Calu3 (cell line): Measurements from ENCODE around the gene ATP6V0E1. TPM values are rescaled to one million over a fixed set of nuclear protein-coding genes. Genes with fewer than 3 reads are reported as not detected.

ENCODE experiments used
- BruUV-seq: library from RNA; stranded (reverse); fragments of 400-500 nt; replicated peaks from 2 replicates; lab custom pipeline; 2021; lab: Mats Ljungman, UMichigan
- CTCF ChIA-PET: fragments of 300-600 bp; sonication (Branson Sonifier 250); formaldehyde crosslinking; loops from one replicate; lab custom pipeline; 2022; ENCODE audit warnings: antibody characterized with exemption; lab: Charles Lee
- DNase-seq: peaks from one replicate; pipeline ENCODE4 v3.0.0; 2022
- H3K27ac Mint-ChIP-seq: one replicate; pipeline ENCODE4 v1.8.0; 2022; ENCODE audit warnings: mixed read lengths; ENCODE audit not compliant: unreplicated experiment
- H3K27me3 Mint-ChIP-seq: one replicate; pipeline ENCODE4 v1.8.0; 2022; ENCODE audit warnings: mixed read lengths; ENCODE audit not compliant: unreplicated experiment
- H3K36me3 Mint-ChIP-seq: one replicate; pipeline ENCODE4 v1.8.0; 2022; ENCODE audit warnings: mild to moderate bottlenecking, moderate library complexity, mixed read lengths; ENCODE audit not compliant: insufficient read depth, unreplicated experiment
- H3K4me1 Mint-ChIP-seq: one replicate; pipeline ENCODE4 v1.8.0; 2022; ENCODE audit warnings: mild to moderate bottlenecking, low read depth, mixed read lengths; ENCODE audit not compliant: unreplicated experiment
- H3K4me3 Mint-ChIP-seq: one replicate; pipeline ENCODE4 v1.8.0; 2022; ENCODE audit warnings: mild to moderate bottlenecking, low read depth, moderate library complexity, mixed read lengths; ENCODE audit not compliant: unreplicated experiment
- H3K9me3 Mint-ChIP-seq: one replicate; pipeline ENCODE4 v1.8.0; 2022; ENCODE audit warnings: low read depth, mixed read lengths; ENCODE audit not compliant: unreplicated experiment
- intact Hi-C: fragments of 100-400 bp; cut with micrococcal nuclease; formaldehyde crosslinking; loops from one replicate; pipeline ENCODE4 v1.10.0; 2022; ENCODE audit not compliant: unreplicated experiment
- total RNA-seq: library from RNA; stranded (reverse); gene quantifications from 2 replicates; pipeline ENCODE4 v1.2.3, GENCODE V29; 2022
- TF ChIP-seq, protein P1 (sequence below): fragments of 200-600 bp; IDR thresholded peaks from one replicate; pipeline ENCODE4 v1.8.0; 2022; ENCODE audit warnings: antibody characterized with exemption; ENCODE audit not compliant: unreplicated experiment

The ATP6V0E1 gene
- total RNA-seq, 1 experiment from 2014 or later = 261 TPM

- TF ChIP-seq, protein P1, sequence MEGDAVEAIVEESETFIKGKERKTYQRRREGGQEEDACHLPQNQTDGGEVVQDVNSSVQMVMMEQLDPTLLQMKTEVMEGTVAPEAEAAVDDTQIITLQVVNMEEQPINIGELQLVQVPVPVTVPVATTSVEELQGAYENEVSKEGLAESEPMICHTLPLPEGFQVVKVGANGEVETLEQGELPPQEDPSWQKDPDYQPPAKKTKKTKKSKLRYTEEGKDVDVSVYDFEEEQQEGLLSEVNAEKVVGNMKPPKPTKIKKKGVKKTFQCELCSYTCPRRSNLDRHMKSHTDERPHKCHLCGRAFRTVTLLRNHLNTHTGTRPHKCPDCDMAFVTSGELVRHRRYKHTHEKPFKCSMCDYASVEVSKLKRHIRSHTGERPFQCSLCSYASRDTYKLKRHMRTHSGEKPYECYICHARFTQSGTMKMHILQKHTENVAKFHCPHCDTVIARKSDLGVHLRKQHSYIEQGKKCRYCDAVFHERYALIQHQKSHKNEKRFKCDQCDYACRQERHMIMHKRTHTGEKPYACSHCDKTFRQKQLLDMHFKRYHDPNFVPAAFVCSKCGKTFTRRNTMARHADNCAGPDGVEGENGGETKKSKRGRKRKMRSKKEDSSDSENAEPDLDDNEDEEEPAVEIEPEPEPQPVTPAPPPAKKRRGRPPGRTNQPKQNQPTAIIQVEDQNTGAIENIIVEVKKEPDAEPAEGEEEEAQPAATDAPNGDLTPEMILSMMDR = no peak
- CTCF ChIA-PET = interaction anchor here (0.6 to 1.6 kb wide), 4 partner anchors 206 to 233 kb away, joined by 3 to 12 read pairs (median 6); no protein-coding TSS in a partner anchor
- Mint-ChIP-seq H3K27ac (no peak overlapping the region), H3K36me3 (peaks cover 36% of the 10 kb centered on the region), H3K4me3 (no peak overlapping the region), H3K4me1 (no peaks in the 10 kb centered on the region), H3K9me3 (no peaks in the 10 kb centered on the region), H3K27me3 (no peaks in the 10 kb centered on the region)
- intact Hi-C loops = loop anchor here (10.0 kb wide), 1 partner anchor 475 kb away; no protein-coding TSS in a partner anchor
- DNase-seq = no peak
- no TSS peak for BruUV-seq
Measured at GRCh38 chr5:172939611-172940267, 43.8 kb upstream of the ATP6V0E1 start.

DNA sequence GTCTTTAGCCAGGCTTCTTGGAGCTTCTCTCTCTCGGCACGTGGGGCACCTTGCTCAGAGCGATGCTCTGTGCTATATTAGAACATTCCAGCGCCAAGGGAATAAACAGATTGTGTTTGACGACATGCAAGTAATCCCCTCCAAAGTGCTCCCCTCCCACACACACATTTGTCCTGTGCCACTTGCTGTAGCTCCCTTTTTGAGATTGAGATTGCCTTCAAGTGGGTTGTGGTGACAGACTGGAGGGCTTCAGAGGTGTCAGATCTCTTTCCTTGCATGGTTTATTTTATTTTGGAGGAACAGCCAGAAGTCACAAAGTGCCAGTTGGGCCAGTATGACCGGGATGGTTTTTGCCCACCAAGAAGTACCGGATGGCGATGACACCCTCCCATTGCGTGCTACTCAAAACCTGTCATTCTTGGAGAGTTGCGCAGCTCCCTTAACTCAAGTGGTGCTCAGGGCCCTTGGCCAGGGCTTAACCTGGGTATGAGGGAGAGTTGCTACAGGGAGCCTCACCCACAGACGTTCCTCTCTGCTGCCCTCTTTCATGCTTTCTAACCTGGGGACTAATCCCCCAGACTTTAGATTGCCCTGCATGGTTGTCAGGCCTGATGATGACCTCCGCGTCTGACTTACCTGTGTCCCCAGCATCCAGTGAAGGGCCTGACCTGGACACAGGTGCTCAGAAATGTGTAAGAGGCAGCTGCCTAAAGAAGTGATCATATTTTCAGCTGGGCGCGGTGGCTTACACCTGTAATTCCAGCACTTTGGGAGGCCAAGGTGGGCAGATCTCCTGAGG is 43.1 kb upstream of the ATP6V0E1 start:
- no peak for DNase-seq
- Mint-ChIP-seq H3K9me3 (no peaks in the 10 kb centered on the region), H3K36me3 (peaks cover 38% of the 10 kb centered on the region), H3K4me1 (no peaks in the 10 kb centered on the region), H3K27ac (no peak overlapping the region), H3K4me3 (no peak overlapping the region), H3K27me3 (no peaks in the 10 kb centered on the region)
- intact Hi-C loops = no loop called here
- CTCF ChIA-PET = interaction anchor here (0.7 to 1.1 kb wide), 3 partner anchors 23 to 217 kb away, joined by 3 to 4 read pairs (median 3); no protein-coding TSS in a partner anchor
- BruUV-seq = no TSS peak
- TF ChIP-seq, protein P1 = no peak

- Mint-ChIP-seq H3K4me3 (no peak overlapping the region), H3K4me1 (no peaks in the 10 kb centered on the region), H3K27ac (no peak overlapping the region), H3K27me3 (no peaks in the 10 kb centered on the region), H3K9me3 (no peaks in the 10 kb centered on the region), H3K36me3 (peaks cover 42% of the 10 kb centered on the region)
- no peak for DNase-seq
- intact Hi-C loops = no loop called here
- TF ChIP-seq, protein P1 = no peak
- no TSS peak for BruUV-seq
- CTCF ChIA-PET = interaction anchor here (0.7 to 1.1 kb wide), 3 partner anchors 22 to 218 kb away, joined by 3 to 4 read pairs (median 3); no protein-coding TSS in a partner anchor
Measured at GRCh38 chr5:172941067-172941516, 42.5 kb upstream of the ATP6V0E1 start.

DNA sequence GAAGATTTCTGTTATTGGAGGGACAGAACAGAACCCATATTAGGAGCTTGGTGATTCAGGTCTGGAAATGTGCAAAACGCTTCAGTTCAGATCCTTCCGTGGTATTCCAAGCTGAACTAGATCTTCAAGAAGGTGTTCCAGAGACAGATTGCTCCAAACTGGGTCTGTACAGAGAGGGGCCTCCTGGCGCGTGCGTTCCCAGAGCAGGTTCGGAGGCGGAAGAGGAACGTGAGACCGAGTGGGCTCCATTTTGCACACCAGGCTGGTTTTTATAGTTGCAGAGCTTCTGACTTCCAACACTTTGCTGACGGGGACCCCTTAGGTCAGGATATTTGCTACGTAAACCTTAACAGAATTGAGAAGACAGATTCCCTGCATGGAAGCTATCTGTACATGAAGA is 41.0 kb upstream of the ATP6V0E1 start:
- no peak overlapping the region for H3K27ac Mint-ChIP-seq
- no peak for DNase-seq
- no peak overlapping the region for H3K4me3 Mint-ChIP-seq
- no peaks in the 10 kb centered on the region for H3K27me3 Mint-ChIP-seq
- no peaks in the 10 kb centered on the region for H3K9me3 Mint-ChIP-seq
- TF ChIP-seq, protein P1 = no peak
- H3K36me3 Mint-ChIP-seq = peaks cover 36% of the 10 kb centered on the region
- CTCF ChIA-PET = no interaction called here
- H3K4me1 Mint-ChIP-seq = no peaks in the 10 kb centered on the region
- intact Hi-C loops = no loop called here
- BruUV-seq = no TSS peak
